ENCODE data around the gene TREML1.

TREML1 gene

GRCh38 chr6:41150671-41151070 lies 3.5 kb downstream of the TREML1 start:
- Histone ChIP-seq H3K4me2 (ENCODE audit: insufficient read depth, low read length, poor library complexity, severe bottlenecking) (no peak overlapping the region), H3K79me1 (ENCODE audit: low read depth, low read length) (no peaks in the 10 kb centered on the region), H2BK5ac (ENCODE audit: low read length) (no peak overlapping the region), H3K4me3 (ENCODE audit: low read length in 2 of 2) (peak overlapping the region in 1 of 2 donors; percentile 8), H4K91ac (ENCODE audit: low read depth, low read length, poor library complexity) (no peak overlapping the region), H3K9me3 (replicated peaks in 1 of 2; ENCODE audit: control insufficient read depth in 2 of 2, insufficient read depth in 1 of 2, low read depth in 1 of 2, low read length in 2 of 2) (no peaks in the 10 kb centered on the region), H3K27ac (replicated peaks; ENCODE audit: low read length) (no peak overlapping the region), H3K4me1 (ENCODE audit: control insufficient read depth in 2 of 2, insufficient read depth in 1 of 2, low read depth in 1 of 2, low read length in 2 of 2) (peaks cover 0 to 1% of the 10 kb centered on the region in 2 donors), H3K14ac (ENCODE audit: low read length) (no peak overlapping the region), H2AK5ac (ENCODE audit: low read depth, low read length) (no peak overlapping the region), H3K27me3 (ENCODE audit: control insufficient read depth in 3 of 3, insufficient read depth in 3 of 3, low read depth in 1 of 3, low read length in 3 of 3) (peaks cover 0 to 10% (median 0%) of the 10 kb centered on the region in 3 experiments), H3K9ac (ENCODE audit: low read depth, low read length, poor library complexity) (no peak overlapping the region), H3K18ac (ENCODE audit: low read length) (no peak overlapping the region), H3K4ac (ENCODE audit: low read length) (no peak overlapping the region), H2BK12ac (ENCODE audit: low read length) (no peak overlapping the region), H3K23ac (ENCODE audit: low read depth, low read length, poor library complexity) (no peak overlapping the region), H2BK120ac (ENCODE audit: low read depth, low read length) (no peak overlapping the region), H4K8ac (ENCODE audit: low read depth, low read length) (no peak overlapping the region), H3K36me3 (replicated peaks in 1 of 2; ENCODE audit: control insufficient read depth in 2 of 2, insufficient read depth in 2 of 2, low read length in 2 of 2) (no peaks in the 10 kb centered on the region), H2BK15ac (ENCODE audit: low read length) (no peak overlapping the region), H2AFZ (ENCODE audit: low read length) (no peak overlapping the region)
- WGBS, 2 donors (ENCODE audit: extremely low coverage in 2 of 2, insufficient read length in 2 of 2, insufficient replicate concordance in 1 of 2) = no CpG with 5 or more reads among the region's 1 CpG
- no peak for DNase-seq (ENCODE audit: low spot score)

GRCh38 chr6:41147917-41148316 lies 6.2 kb downstream of the TREML1 start:
- Histone ChIP-seq H2BK5ac (ENCODE audit: low read length) (no peak overlapping the region), H3K14ac (ENCODE audit: low read length) (no peak overlapping the region), H2BK120ac (ENCODE audit: low read depth, low read length) (no peak overlapping the region), H2BK12ac (ENCODE audit: low read length) (no peak overlapping the region), H3K36me3 (replicated peaks in 1 of 2; ENCODE audit: control insufficient read depth in 2 of 2, insufficient read depth in 2 of 2, low read length in 2 of 2) (no peaks in the 10 kb centered on the region), H3K9ac (ENCODE audit: low read depth, low read length, poor library complexity) (no peak overlapping the region), H3K4me1 (ENCODE audit: control insufficient read depth in 2 of 2, insufficient read depth in 1 of 2, low read depth in 1 of 2, low read length in 2 of 2) (no peaks in the 10 kb centered on the region), H2BK15ac (ENCODE audit: low read length) (no peak overlapping the region), H3K27ac (replicated peaks; ENCODE audit: low read length) (no peak overlapping the region), H3K18ac (ENCODE audit: low read length) (no peak overlapping the region), H3K23ac (ENCODE audit: low read depth, low read length, poor library complexity) (no peak overlapping the region), H3K4me2 (ENCODE audit: insufficient read depth, low read length, poor library complexity, severe bottlenecking) (no peak overlapping the region), H4K91ac (ENCODE audit: low read depth, low read length, poor library complexity) (no peak overlapping the region), H3K79me1 (ENCODE audit: low read depth, low read length) (no peaks in the 10 kb centered on the region), H3K27me3 (ENCODE audit: control insufficient read depth in 3 of 3, insufficient read depth in 3 of 3, low read depth in 1 of 3, low read length in 3 of 3) (no peaks in the 10 kb centered on the region), H2AFZ (ENCODE audit: low read length) (no peak overlapping the region), H2AK5ac (ENCODE audit: low read depth, low read length) (no peak overlapping the region), H3K4me3 (ENCODE audit: low read length in 2 of 2) (no peak overlapping the region), H4K8ac (ENCODE audit: low read depth, low read length) (no peak overlapping the region), H3K4ac (ENCODE audit: low read length) (no peak overlapping the region), H3K9me3 (replicated peaks in 1 of 2; ENCODE audit: control insufficient read depth in 2 of 2, insufficient read depth in 1 of 2, low read depth in 1 of 2, low read length in 2 of 2) (no peaks in the 10 kb centered on the region)
- no peak for DNase-seq (ENCODE audit: low spot score)
- no CpG with 5 or more reads among the region's 1 CpG for WGBS, 2 donors (ENCODE audit: extremely low coverage in 2 of 2, insufficient read length in 2 of 2, insufficient replicate concordance in 1 of 2)

GRCh38 chr6:41136911-41137310 lies 17.2 kb downstream of the TREML1 start:
- no peak overlapping the region for H2BK12ac ChIP-seq (ENCODE audit: low read length)
- no peak overlapping the region for H2BK5ac ChIP-seq (ENCODE audit: low read length)
- H2AK5ac ChIP-seq (ENCODE audit: low read depth, low read length) = no peak overlapping the region
- H3K9ac ChIP-seq (ENCODE audit: low read depth, low read length, poor library complexity) = no peak overlapping the region
- H2AFZ ChIP-seq (ENCODE audit: low read length) = no peak overlapping the region
- no peak overlapping the region for H3K18ac ChIP-seq (ENCODE audit: low read length)
- H3K4me2 ChIP-seq (ENCODE audit: insufficient read depth, low read length, poor library complexity, severe bottlenecking) = no peak overlapping the region
- no peak overlapping the region for H2BK15ac ChIP-seq (ENCODE audit: low read length)
- no peak overlapping the region for H2BK120ac ChIP-seq (ENCODE audit: low read depth, low read length)
- peaks cover 4 to 5% of the 10 kb centered on the region in 2 donors for H3K4me1 ChIP-seq (ENCODE audit: control insufficient read depth in 2 of 2, insufficient read depth in 1 of 2, low read depth in 1 of 2, low read length in 2 of 2)
- no peaks in the 10 kb centered on the region for H3K9me3 ChIP-seq (replicated peaks in 1 of 2; ENCODE audit: control insufficient read depth in 2 of 2, insufficient read depth in 1 of 2, low read depth in 1 of 2, low read length in 2 of 2)
- no peak overlapping the region for H3K27ac ChIP-seq (replicated peaks; ENCODE audit: low read length)
- no peak overlapping the region for H3K4me3 ChIP-seq (ENCODE audit: low read length in 2 of 2)
- H3K4ac ChIP-seq (ENCODE audit: low read length) = no peak overlapping the region
- DNase-seq (ENCODE audit: low spot score) = no peak
- no peak overlapping the region for H4K8ac ChIP-seq (ENCODE audit: low read depth, low read length)
- no peaks in the 10 kb centered on the region for H3K27me3 ChIP-seq (ENCODE audit: control insufficient read depth in 3 of 3, insufficient read depth in 3 of 3, low read depth in 1 of 3, low read length in 3 of 3)
- H3K36me3 ChIP-seq (replicated peaks in 1 of 2; ENCODE audit: control insufficient read depth in 2 of 2, insufficient read depth in 2 of 2, low read length in 2 of 2) = no peaks in the 10 kb centered on the region
- no peak overlapping the region for H4K91ac ChIP-seq (ENCODE audit: low read depth, low read length, poor library complexity)
- no peak overlapping the region for H3K23ac ChIP-seq (ENCODE audit: low read depth, low read length, poor library complexity)
- H3K79me1 ChIP-seq (ENCODE audit: low read depth, low read length) = no peaks in the 10 kb centered on the region
- H3K14ac ChIP-seq (ENCODE audit: low read length) = no peak overlapping the region

GRCh38 chr6:41135062-41135832 lies 18.9 kb downstream of the TREML1 start:
- Histone ChIP-seq H3K4me2 (ENCODE audit: insufficient read depth, low read length, poor library complexity, severe bottlenecking) (no peak overlapping the region), H4K91ac (ENCODE audit: low read depth, low read length, poor library complexity) (no peak overlapping the region), H2AK5ac (ENCODE audit: low read depth, low read length) (no peak overlapping the region), H3K79me1 (ENCODE audit: low read depth, low read length) (no peaks in the 10 kb centered on the region), H3K27me3 (ENCODE audit: control insufficient read depth in 3 of 3, insufficient read depth in 3 of 3, low read depth in 1 of 3, low read length in 3 of 3) (no peaks in the 10 kb centered on the region), H4K8ac (ENCODE audit: low read depth, low read length) (no peak overlapping the region), H3K36me3 (replicated peaks in 1 of 2; ENCODE audit: control insufficient read depth in 2 of 2, insufficient read depth in 2 of 2, low read length in 2 of 2) (no peaks in the 10 kb centered on the region), H3K4me1 (ENCODE audit: control insufficient read depth in 2 of 2, insufficient read depth in 1 of 2, low read depth in 1 of 2, low read length in 2 of 2) (peaks cover under 1 to 5% of the 10 kb centered on the region in 2 donors), H3K4me3 (ENCODE audit: low read length in 2 of 2) (no peak overlapping the region), H3K14ac (ENCODE audit: low read length) (no peak overlapping the region), H2BK5ac (ENCODE audit: low read length) (no peak overlapping the region), H2BK120ac (ENCODE audit: low read depth, low read length) (no peak overlapping the region), H3K27ac (replicated peaks; ENCODE audit: low read length) (no peak overlapping the region), H2BK15ac (ENCODE audit: low read length) (no peak overlapping the region), H2AFZ (ENCODE audit: low read length) (no peak overlapping the region), H3K9me3 (replicated peaks in 1 of 2; ENCODE audit: control insufficient read depth in 2 of 2, insufficient read depth in 1 of 2, low read depth in 1 of 2, low read length in 2 of 2) (no peaks in the 10 kb centered on the region), H3K9ac (ENCODE audit: low read depth, low read length, poor library complexity) (no peak overlapping the region), H2BK12ac (ENCODE audit: low read length) (no peak overlapping the region), H3K4ac (ENCODE audit: low read length) (no peak overlapping the region), H3K18ac (ENCODE audit: low read length) (no peak overlapping the region), H3K23ac (ENCODE audit: low read depth, low read length, poor library complexity) (no peak overlapping the region)
- WGBS, 2 donors (ENCODE audit: extremely low coverage in 2 of 2, insufficient read length in 2 of 2, insufficient replicate concordance in 1 of 2) = no CpG with 5 or more reads among the region's 3 CpGs
- no peak for DNase-seq (ENCODE audit: low spot score)
